ENCODE results near the gene THAP7. TPM values are rescaled to one million over a fixed set of nuclear protein-coding genes. Genes with fewer than 3 reads are reported as not detected.
A peak's percentile ranks its signal among the peaks of the same experiment; 100 is the strongest.

Gene THAP7
- total and polyA plus RNA-seq, 9 of the 15 experiments (the other 6 are each of a cell fraction or from before 2014, with no cell fraction given), result 7.9 to 263 (median 84.1) TPM

- TF ChIP-seq MGA (IDR thresholded peaks at IDR 0.05) (no peak), FOXP4 (CRISPR knock-in tag; IDR thresholded peaks at IDR 0.05; ENCODE audit: borderline replicate concordance) (no peak), ZMIZ1 (IDR thresholded peaks at IDR 0.05; ENCODE audit: low read depth in 2 of 2, low read length in 2 of 2) (peak; percentile 48 to 81; a peak in 2 of 4 replicates), HBP1 (CRISPR knock-in tag; IDR thresholded peaks at IDR 0.05) (peak; percentile 98), GABPB1 (CRISPR knock-in tag; IDR thresholded peaks at IDR 0.05) (no peak)
Measured at GRCh38 chr22:20981787-20982562, 19.9 kb downstream of the THAP7 start, which contains the start of gene LZTR1 (continued).
